Keratinocyte (primary cell): ENCODE results near the gene GRIA4. TPM values are rescaled to one million over a fixed set of nuclear protein-coding genes. Genes with fewer than 3 reads are reported as not detected.

Experiments used
- DNase-seq: peaks from one replicate; pipeline ENCODE4 v3.0.0-alpha.2; 2011; ENCODE audit warnings: low read depth, missing footprints, low spot score
- FAIRE-seq: peaks from 2 replicates; lab custom pipeline; 2011; peaks lifted over from hg19 to GRCh38; lab: Jason Lieb, UNC
- H2AFZ ChIP-seq: 2 replicates; pipeline ENCODE4 v1.6.0; 2012; ENCODE audit warnings: low read length, control low read depth, inconsistent platforms; ENCODE audit not compliant: control insufficient read depth
- H3K27ac ChIP-seq: 2 replicates; pipeline ENCODE4 v1.5.1; 2011; ENCODE audit warnings: low read length; ENCODE audit not compliant: control insufficient read depth, insufficient read depth
- H3K27me3 ChIP-seq: 3 replicates; pipeline ENCODE4 v1.6.0; 2011; ENCODE audit warnings: low read length; ENCODE audit not compliant: control insufficient read depth, insufficient read depth; ENCODE audit errors: extremely low read depth
- H3K36me3 ChIP-seq, 2 experiments: 2 replicates in 1 of 2; 3 replicates in 1 of 2; pipeline ENCODE4 v1.5.1; 2011; ENCODE audit warnings: low read length in 2 of 2, mild to moderate bottlenecking in 1 of 2; ENCODE audit not compliant: control insufficient read depth in 2 of 2, insufficient read depth in 2 of 2; ENCODE audit errors: extremely low read depth in 1 of 2
- H3K4me1 ChIP-seq: 3 replicates; pipeline ENCODE4 v1.5.1; 2011; ENCODE audit warnings: low read length; ENCODE audit not compliant: control insufficient read depth, insufficient read depth; ENCODE audit errors: extremely low read depth
- H3K4me2 ChIP-seq: 3 replicates; pipeline ENCODE4 v1.6.0; 2011; ENCODE audit warnings: low read depth, low read length; ENCODE audit not compliant: control insufficient read depth, insufficient read depth; ENCODE audit errors: extremely low read depth
- H3K4me3 ChIP-seq, 3 experiments: fragments of 200-600 bp in 1 of 3; sonication (generic) in 1 of 3; 2 replicates in 2 of 3; 3 replicates in 1 of 3; pipeline ENCODE4 v1.5.1; 2011 to 2016; ENCODE audit warnings: low read length in 3 of 3, mild to moderate bottlenecking in 3 of 3, control low read depth in 2 of 3, inconsistent platforms in 1 of 3, low read depth in 1 of 3, mixed read lengths in 1 of 3, mixed run types in 1 of 3, moderate library complexity in 1 of 3; ENCODE audit not compliant: control insufficient read depth in 2 of 3, insufficient read depth in 2 of 3; ENCODE audit errors: extremely low read depth in 1 of 3
- H3K79me2 ChIP-seq: 2 replicates; pipeline ENCODE4 v1.6.0; 2012; ENCODE audit warnings: low read length; ENCODE audit not compliant: control insufficient read depth, insufficient read depth
- H3K9ac ChIP-seq: 3 replicates; pipeline ENCODE4 v1.6.0; 2011; ENCODE audit warnings: low read length; ENCODE audit not compliant: control insufficient read depth, insufficient read depth; ENCODE audit errors: extremely low read depth
- H3K9me1 ChIP-seq: 3 replicates; pipeline ENCODE4 v1.6.0; 2011; ENCODE audit warnings: low read length; ENCODE audit not compliant: control insufficient read depth, insufficient read depth; ENCODE audit errors: extremely low read depth
- H3K9me3 ChIP-seq: 2 replicates; pipeline ENCODE4 v1.5.1; 2012; ENCODE audit warnings: low read depth, low read length; ENCODE audit not compliant: control insufficient read depth
- H4K20me1 ChIP-seq: 3 replicates; pipeline ENCODE4 v1.6.0; 2011; ENCODE audit warnings: low read length; ENCODE audit not compliant: control insufficient read depth, insufficient read depth; ENCODE audit errors: extremely low read depth
- CTCF ChIP-seq, 3 experiments: IDR thresholded peaks in 1 of 3; conservative IDR thresholded peaks in 1 of 3; optimal IDR thresholded peaks in 1 of 3; 2 replicates in 2 of 3; 3 replicates in 1 of 3; pipeline versions ENCODE3 to v1.5.1; 2011; ENCODE audit warnings: low read length in 3 of 3, mild to moderate bottlenecking in 3 of 3, moderate library complexity in 2 of 3, control low read depth in 1 of 3, inconsistent platforms in 1 of 3; ENCODE audit not compliant: insufficient read depth in 2 of 3; ENCODE audit errors: extremely low read depth in 1 of 3
- EZH2 ChIP-seq: IDR thresholded peaks from one replicate; pipeline ENCODE4 v1.6.1; 2012; ENCODE audit warnings: inconsistent platforms, mild to moderate bottlenecking, low read length, moderate library complexity
- dilution Hi-C: fragments of 300-500 bp; cut with MboI; formaldehyde crosslinking; loops from one replicate; pipeline ENCODE4 v1.7.0; 2020; ENCODE audit warnings: low sequenced_read_pairs; ENCODE audit not compliant: extremely low pct_ligation_motif_present
- polyA plus RNA-seq, 5 experiments: library from polyadenylated mRNA; depleted of rRNA in 3 of 5; stranded (reverse) in 3 of 5; stranded (forward) in 1 of 5; unstranded in 1 of 5; fragments of >200 nt; gene quantifications; 1 replicate in 1 of 5; 2 replicates in 3 of 5; 3 replicates in 1 of 5; pipeline versions ENCODE4 v1.2.1 to v1.2.3, GENCODE V29; 2011 to 2012; ENCODE audit warnings: missing spikeins in 2 of 5, low read depth in 1 of 5, low replicate concordance in 1 of 5

Gene GRIA4
- polyA plus RNA-seq, 1 donor (not counting 4 experiments of a cell fraction or from before 2014, with no cell fraction given): not detected

DNA sequence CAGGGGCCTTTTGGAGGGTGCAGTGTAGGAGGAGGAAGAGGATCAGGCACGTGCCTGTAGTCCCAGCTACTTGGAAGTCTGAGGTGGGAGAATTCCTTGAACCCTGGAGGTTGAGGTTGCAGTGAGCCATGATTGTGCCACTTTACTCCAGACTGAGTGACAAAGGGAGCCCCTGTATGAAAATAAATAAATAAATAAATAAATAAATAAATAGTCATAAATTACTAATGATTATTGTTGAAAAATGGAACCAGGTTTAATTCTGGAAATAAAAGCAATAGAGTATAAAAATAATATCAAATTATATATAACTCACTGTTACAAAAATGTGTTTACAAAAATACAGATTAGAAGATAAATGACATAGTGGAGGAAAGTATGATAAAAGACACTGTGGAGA, 37.9 kb downstream of the GRIA4 start:
- dilution Hi-C loops: no loop called here
- H3K36me3 ChIP-seq: no peaks in the 10 kb centered on the region
- H3K4me1 ChIP-seq: no peaks in the 10 kb centered on the region
- no peak overlapping the region for H3K9ac ChIP-seq
- FAIRE-seq (no peak), DNase-seq (no peak)
- no peaks in the 10 kb centered on the region for H3K9me1 ChIP-seq
- H3K27ac ChIP-seq: no peak overlapping the region
- no peak for TF ChIP-seq EZH2
- no peak for TF ChIP-seq CTCF (optimal IDR thresholded peaks at IDR 0.05 in 1 of 3, IDR thresholded peaks at IDR 0.05 in 1 of 3, conservative IDR thresholded peaks at IDR 0.05 in 1 of 3; ENCODE audit: extremely low read depth in 1 of 3, insufficient read depth in 2 of 3, low read length in 3 of 3)
- H2AFZ ChIP-seq: no peak overlapping the region
- H3K4me2 ChIP-seq: no peak overlapping the region
- no peak overlapping the region for H3K4me3 ChIP-seq
- H3K27me3 ChIP-seq: no peaks in the 10 kb centered on the region
- H3K79me2 ChIP-seq: no peaks in the 10 kb centered on the region
- H3K9me3 ChIP-seq: no peaks in the 10 kb centered on the region
- H4K20me1 ChIP-seq: no peaks in the 10 kb centered on the region

GRCh38 chr11:105648762-105649161, 38.9 kb downstream of the GRIA4 start:
- Histone ChIP-seq H3K79me2 (no peaks in the 10 kb centered on the region), H4K20me1 (no peaks in the 10 kb centered on the region), H2AFZ (no peak overlapping the region), H3K9me1 (no peaks in the 10 kb centered on the region), H3K4me1 (no peaks in the 10 kb centered on the region), H3K36me3 (no peaks in the 10 kb centered on the region), H3K9me3 (no peaks in the 10 kb centered on the region), H3K4me3 (no peak overlapping the region), H3K27me3 (no peaks in the 10 kb centered on the region), H3K9ac (no peak overlapping the region), H3K4me2 (no peak overlapping the region), H3K27ac (no peak overlapping the region)
- no peak for TF ChIP-seq EZH2
- TF ChIP-seq CTCF (optimal IDR thresholded peaks at IDR 0.05 in 1 of 3, IDR thresholded peaks at IDR 0.05 in 1 of 3, conservative IDR thresholded peaks at IDR 0.05 in 1 of 3; ENCODE audit: extremely low read depth in 1 of 3, insufficient read depth in 2 of 3, low read length in 3 of 3): no peak
- no peak for FAIRE-seq
- DNase-seq: no peak
- dilution Hi-C loops: no loop called here
